HG02884 (cell line): Measurements from ENCODE around the gene RPL10A.

Experiments used
- ATAC-seq: cut with Tn5 transposase; IDR thresholded peaks from one replicate; pipeline ENCODE4 v1.9.1; 2021; ENCODE audit warnings: mild to moderate bottlenecking, moderate library complexity; ENCODE audit not compliant: unreplicated experiment

RPL10A gene

DNA sequence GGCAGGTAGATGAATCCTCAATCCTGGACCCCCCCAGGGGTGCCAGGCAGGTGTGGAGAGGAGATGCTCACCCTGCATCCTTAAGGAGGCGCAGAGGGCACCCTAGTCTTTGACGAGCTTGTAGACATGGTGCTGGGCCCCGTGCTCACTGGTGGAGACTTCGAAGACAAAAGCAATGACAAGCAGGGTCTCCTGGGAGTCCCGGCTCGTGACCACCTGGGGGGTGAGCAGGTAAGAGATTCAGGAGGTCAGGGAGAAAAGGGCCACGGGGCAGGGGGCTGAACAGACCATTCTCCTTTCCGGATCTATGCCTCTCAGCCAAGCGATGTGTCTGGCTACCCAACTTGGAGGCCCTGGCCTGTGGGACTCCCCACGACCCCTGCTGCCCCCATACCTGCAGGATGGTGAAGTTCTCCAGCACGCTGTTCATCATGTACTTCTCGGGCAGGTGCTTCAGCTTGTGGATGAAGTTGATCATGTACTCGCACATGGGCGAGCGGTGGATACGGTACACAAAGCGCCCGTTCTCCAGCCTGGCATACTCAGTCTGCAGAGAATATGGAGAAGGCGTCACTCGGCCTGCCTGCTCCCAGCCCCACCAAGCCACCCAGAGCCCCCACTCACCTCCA lies 6.9 kb downstream of the RPL10A start:
- no peak for ATAC-seq

- no peak for ATAC-seq
Measured at GRCh38 chr6:35475573-35475972, 7.4 kb downstream of the RPL10A start.

- ATAC-seq = no peak
Measured at GRCh38 chr6:35476004-35476403, 7.8 kb downstream of the RPL10A start.

GRCh38 chr6:35477028-35477427 lies 8.8 kb downstream of the RPL10A start:
- ATAC-seq = no peak

DNA sequence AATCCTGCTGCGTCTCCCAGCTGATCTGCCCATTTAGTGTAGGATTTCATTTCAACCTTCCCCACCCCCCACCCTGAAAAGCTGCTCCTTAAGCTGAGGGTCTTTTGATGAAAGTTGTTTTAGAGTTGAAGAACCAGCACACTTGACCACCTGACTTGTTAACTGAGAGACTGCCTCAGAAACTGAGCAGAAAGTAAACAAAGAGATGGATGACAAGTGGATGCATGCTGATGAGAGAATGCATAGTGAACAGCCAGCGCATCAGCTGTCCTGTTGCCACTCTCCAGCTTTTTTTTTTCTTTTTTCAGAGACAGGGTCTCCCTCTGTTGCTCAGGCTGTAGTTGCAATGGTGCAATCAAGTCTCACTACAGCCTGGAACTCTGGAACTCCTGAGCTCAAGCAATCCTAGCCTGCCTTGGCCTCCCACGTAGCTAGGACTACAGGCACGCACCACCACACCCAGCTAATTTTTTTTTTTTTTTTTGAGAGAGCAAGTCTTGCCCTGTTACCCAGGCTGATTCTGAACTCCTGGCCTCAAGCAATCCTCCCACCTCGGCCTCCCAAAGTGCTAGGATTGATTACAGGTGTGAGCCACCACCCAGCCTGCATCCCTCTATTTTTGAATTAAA lies 9.5 kb downstream of the RPL10A start:
- no peak for ATAC-seq

DNA sequence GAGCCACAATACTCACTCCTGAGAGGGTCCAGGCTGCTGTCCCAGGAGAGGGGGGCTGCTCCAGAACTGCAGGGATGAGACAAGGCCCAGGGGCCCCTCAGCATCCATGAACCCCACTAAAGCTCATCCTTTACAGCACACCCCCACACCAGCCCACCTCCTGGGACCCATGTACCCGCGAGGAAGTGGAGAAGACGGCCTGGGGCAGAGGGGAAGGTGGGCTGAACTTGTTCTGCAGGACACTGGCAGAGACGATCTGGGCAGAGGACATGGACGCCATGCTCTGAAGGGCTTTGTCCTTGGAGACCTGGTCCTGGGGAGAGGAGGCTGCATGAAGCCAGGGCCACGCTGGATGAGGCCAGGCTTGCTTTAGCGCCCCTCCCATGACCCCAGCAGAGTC lies 10.1 kb downstream of the RPL10A start:
- ATAC-seq = no peak

DNA sequence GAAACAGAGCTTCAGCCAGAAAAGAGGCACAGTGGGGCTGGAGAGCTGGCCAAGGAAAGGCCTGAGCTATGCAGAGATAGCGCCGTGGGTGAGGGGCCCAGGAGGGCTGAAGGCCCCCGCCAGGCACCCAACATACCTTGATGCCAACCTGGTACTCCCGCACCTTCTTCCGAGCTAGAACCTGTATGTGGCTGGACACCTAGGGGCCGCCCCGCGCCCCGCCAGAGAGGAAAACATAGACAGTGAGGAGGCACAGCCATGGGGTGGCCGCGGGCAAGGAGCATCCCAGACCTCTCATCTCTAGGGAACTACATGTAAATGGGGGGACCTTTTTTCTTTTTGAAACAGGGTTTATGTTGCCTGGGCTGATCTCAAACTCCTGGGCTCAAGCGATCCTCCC lies 12.0 kb downstream of the RPL10A start:
- ATAC-seq = no peak

- ATAC-seq = no peak
Measured at GRCh38 chr6:35481226-35481625, 13.0 kb downstream of the RPL10A start.

DNA sequence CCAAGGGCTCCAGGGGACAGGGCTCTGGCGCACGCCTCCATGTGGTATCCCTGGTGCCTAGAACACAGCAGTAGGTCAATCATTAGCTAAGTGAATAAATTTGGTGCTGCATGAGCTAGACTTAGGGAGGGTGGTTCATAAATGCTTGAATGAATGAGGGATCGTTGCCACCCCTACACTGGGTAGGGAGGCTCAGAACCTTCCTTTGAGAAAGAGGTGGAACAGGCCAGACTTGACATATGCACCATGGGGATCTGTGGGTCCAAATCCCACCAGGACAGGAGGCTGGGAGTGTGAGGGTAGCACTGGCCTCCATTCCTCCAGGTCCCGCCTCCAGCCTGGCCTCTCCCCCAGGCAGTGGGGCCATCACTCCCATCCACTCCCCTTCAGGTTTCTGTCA lies 14.9 kb downstream of the RPL10A start:
- no peak for ATAC-seq

DNA sequence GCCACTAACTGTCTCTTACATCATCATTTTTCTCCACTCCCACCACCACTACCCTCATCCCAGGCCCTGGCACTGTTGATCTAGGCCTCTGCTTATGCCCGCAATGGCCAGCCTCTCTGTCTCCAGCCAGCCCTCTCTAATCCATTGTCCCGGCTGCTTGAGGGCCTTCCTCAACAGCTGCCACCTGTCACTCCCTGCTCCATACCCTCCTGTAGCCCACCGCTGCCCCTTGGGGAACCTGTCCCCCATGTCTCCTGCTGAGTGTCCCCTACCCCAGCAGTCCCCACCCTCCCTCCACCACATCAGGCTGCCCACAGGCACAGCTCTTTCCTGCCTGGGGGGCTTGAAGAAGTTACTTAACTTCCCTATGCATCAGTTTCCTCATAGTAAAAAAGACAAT lies 15.3 kb downstream of the RPL10A start:
- no peak for ATAC-seq

GRCh38 chr6:35483893-35484645 lies 15.9 kb downstream of the RPL10A start:
- ATAC-seq = no peak

DNA sequence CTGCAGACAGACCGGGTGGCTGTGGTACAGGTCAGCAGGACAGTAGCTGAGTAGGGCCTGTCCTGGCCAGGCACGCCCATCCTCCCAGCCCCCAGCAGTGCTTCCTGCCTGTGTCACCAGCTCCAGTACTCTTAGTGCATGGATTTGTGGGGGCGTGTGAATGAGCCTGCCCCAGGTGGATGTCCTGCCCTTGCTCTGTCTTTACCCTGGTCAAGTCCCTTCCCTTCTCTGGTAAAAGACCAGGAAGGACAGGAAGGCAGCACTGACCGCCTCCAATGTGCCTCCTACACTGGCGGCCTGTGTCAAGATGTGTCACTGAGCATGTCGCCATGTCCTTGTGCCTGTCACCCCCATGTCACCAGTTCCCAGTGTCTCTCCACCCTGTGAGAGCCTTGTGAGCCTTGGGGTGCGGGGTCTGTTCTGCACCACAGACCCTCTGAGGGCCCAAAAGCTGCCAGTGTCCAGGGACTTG lies 16.8 kb downstream of the RPL10A start:
- ATAC-seq = no peak

DNA sequence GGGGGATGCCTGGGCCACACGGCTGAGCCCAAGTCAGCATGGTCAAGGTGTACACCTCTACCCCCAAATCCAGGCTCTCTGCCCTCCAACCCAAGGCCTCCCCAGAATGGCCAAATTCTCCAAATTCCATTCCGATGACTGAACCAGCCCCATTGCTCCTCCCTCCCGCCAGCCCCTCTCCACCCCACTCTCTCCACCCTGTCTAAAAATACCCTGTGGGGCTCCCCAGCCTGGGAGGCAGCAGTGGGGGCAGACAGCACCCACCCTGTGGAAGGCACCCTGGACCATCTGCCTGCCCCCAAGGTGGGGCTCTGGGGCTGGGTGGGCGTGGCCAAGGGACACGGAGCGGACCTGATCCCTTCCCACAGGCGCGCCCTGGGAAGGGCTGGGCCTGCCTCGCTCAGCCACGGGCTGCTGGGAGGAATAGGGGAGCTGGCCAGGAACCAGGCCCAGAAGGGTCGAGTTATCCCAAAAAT lies 17.2 kb downstream of the RPL10A start:
- no peak for ATAC-seq

DNA sequence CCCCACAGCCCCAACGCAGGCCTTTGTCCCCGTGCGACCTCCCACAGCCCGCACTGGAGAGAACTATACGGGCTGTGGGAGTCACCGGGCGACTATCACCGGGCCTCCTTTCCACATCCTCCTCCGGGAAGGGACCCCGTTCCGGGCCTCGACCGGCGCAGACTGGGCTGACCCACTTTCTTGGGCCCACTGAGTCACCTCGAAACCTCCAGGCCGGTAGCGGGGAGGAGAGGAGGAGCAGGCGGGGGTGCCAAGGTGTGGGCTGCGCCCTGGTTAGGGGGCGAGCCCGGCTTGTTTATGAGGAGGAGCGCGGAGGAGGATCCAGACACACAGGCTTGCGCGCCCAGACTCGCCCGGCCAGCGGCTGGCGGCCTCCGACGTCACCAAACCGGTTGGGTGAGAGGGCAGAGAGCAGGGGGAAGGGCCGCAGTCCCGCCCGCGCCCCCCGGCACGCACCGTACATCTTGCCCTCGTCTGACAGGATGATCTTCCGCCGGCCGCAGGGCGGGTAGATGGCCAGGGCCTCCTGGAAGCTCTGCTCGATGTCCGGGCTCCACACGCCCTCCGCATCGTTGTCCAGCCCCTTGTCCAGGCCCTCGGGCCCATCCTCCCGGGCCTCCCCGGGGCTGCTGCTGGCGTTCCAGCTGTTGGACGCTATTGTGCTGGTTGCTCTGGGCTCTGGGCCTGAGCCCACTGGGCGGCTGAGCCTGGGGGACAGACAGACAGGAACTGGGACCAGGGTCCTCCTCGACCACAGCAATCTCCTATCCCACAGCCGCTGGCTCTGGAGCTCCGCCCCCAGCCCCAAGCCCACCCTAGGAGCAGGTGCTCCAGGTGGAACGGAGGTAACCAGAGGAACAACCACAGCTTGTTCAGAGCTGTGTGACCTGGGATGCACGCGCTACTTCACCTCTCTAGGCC lies 18.1 kb downstream of the RPL10A start:
- ATAC-seq = no peak

DNA sequence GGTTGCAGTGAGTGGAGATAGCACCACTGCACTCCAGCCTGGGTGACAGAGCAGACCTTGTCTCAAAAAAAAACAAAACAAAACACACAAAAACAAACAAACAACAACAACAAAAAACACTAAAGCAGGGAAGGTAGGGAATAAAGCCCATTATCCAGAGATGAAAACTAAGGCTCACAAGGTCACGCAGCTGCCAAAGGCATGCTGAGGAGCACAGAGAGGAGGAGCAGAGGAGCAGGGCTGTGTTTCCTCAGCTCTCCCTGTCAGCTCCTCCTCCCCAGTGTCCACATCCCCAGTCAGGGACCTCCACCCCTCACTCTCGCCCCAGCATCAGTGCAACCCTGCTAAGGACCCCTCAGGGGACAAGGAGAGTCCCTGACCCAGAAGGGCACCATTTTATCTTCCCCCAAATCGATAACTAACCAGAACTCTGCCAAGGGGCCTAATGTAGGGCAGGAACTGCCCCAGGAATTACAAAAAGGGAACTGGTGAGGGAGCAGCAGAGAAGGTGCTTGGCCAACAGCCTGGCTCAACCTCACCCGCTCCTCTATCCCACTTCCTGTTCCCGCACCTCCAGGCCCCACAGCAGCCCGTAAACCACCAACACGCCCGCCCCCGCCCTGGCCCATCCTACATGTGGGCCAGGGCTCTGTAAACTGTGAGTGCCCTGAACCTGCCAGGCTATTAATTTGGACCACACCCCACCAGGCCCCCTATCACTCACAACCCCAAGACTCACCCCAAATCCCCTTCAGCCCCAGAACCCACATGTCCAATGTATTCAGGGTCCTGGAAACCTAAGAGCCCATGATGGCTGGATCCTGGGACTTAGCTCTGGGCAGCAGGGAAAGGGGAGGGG lies 19.7 kb downstream of the RPL10A start:
- ATAC-seq = no peak

DNA sequence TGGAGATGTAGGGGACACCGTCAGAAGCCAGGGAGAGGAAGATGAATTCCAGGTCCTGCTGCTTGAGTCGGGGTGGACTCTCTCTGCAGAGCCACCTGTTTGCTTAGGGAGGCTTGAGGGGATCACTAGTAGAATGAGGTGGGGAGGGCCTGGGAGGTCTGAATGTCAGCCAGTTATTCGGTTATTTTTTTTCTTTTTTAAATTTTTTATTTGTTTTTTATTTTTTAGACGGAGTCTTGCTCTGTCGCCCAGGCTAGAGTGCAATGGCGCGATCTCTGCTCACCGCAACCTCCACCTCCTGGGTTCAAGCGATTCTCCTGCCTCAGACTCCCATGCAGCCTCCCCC lies 20.3 kb downstream of the RPL10A start:
- ATAC-seq = no peak

GRCh38 chr6:35489066-35489465 lies 20.9 kb downstream of the RPL10A start:
- no peak for ATAC-seq

- no peak for ATAC-seq
Measured at GRCh38 chr6:35489995-35490791, 22.0 kb downstream of the RPL10A start.

DNA sequence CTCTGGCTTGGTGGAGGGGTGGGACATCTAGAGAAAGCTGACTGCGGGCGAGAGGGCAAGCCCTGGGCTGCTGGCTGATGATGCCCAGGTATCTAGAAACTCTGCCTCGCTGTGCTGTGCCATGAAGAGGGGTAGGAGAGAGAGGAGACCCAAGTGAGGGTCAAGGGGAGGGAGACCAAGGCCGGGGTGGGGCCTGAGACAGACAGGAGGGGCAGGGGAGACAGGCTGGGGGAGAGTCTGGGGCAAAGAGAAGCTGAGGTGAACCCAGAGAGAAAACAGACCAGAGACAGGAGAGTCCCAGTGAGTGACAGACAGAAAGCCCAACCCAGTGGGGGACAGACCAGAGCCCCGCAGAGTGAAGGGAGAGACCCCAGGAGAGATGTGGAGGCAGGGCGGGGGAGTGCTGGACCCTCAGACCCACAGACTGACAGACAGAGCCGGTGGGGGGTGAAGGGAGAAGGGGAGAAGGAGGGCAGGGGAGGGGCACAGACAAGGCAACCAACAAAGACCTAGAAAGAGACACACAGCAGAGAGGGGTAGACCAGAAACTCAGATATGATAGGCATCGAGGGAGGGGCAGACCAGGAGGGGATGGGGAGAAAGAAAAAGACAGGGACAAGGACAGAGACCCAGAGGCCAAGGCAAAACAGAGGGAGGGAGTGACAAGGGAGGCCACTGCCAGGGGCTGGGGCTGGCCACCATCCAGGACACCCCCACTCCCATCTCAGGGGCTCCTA lies 22.8 kb downstream of the RPL10A start:
- ATAC-seq = no peak
